Right lobe of liver (tissue), 4 donors: ENCODE results near the gene NDUFS3.

ENCODE experiments used
- POLR2A ChIP-seq: fragments of 450-650 bp; IDR thresholded peaks from one replicate; pipeline ENCODE4 v1.6.1; 2017; ENCODE audit warnings: antibody characterized with exemption, mild to moderate bottlenecking
- TF ChIP-seq, protein P1 (sequence below), 4 donors: fragments of 200-600 bp in 3 of 4; fragments of 450-650 bp in 1 of 4; IDR thresholded peaks; one replicate each; pipeline versions ENCODE4 v1.5.1 to v1.8.0; 2016 to 2022; ENCODE audit warnings: antibody characterized with exemption in 4 of 4, mild to moderate bottlenecking in 2 of 4
- donor health status: DM: no; HTN: no; CAD: no.
- donor health status: DM: no; HTN: no; CAD: no.
- donor health status: DM: no; HTN: yes; CAD: no.

DNA sequence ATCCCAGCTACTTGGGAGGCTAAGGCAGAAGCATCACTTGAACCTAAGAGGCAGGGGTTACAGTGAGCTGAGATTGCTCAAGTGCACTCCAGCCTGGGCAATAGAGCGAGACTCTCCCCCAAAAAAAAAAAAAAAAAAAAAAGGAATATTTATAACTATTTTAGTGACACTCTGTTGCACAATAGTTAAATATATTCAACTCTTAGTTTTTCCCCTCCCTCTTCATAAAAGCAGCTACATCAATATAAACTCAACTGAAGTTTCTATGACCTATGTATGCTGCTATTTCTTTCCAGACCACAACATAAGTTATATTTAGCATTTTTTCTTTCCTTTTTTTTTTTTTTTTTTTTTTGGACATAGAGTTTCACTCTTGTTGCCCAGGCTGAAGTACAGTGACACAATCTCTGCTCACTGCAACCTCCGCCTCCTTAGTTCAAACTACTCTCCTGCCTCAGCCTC lies 45.2 kb upstream of the NDUFS3 start:
- TF ChIP-seq, protein P1, sequence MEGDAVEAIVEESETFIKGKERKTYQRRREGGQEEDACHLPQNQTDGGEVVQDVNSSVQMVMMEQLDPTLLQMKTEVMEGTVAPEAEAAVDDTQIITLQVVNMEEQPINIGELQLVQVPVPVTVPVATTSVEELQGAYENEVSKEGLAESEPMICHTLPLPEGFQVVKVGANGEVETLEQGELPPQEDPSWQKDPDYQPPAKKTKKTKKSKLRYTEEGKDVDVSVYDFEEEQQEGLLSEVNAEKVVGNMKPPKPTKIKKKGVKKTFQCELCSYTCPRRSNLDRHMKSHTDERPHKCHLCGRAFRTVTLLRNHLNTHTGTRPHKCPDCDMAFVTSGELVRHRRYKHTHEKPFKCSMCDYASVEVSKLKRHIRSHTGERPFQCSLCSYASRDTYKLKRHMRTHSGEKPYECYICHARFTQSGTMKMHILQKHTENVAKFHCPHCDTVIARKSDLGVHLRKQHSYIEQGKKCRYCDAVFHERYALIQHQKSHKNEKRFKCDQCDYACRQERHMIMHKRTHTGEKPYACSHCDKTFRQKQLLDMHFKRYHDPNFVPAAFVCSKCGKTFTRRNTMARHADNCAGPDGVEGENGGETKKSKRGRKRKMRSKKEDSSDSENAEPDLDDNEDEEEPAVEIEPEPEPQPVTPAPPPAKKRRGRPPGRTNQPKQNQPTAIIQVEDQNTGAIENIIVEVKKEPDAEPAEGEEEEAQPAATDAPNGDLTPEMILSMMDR (IDR thresholded peaks at IDR 0.05): no peak
- TF ChIP-seq POLR2A: no peak
